ENCODE measurements around the gene NSUN2. TPM values are rescaled to one million over a fixed set of nuclear protein-coding genes. Genes with fewer than 3 reads are reported as not detected.

NSUN2 gene
- total RNA-seq, 2 experiments from 2014 or later = 48.3 to 50.8 TPM

DNA sequence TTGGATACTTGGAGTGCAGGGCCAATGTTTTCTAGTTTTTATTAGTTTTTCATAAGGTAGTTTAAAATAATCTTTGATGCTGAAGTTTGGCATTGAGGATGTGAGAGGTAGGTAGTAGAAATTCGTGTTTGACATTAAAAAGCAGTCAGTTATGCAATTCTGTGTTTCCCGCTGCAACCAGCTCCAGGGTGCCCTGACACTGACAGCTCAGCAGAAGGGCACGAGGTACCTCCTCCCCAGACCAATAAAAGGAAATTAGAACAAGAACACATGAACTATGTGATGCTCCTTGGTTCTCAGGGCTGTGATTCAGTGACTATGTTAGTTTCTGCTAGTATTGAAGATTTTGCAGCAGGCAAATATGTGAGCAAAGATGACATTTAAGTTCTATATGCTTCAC is 40.2 kb downstream of the NSUN2 start:
- H3K4me1 Mint-ChIP-seq (ENCODE audit: low read depth) = no peaks in the 10 kb centered on the region
- H3K9me3 Mint-ChIP-seq = no peaks in the 10 kb centered on the region
- Histone ChIP-seq H3K4me3 (ENCODE audit: low read length) (no peak overlapping the region), H3K4me1 (ENCODE audit: insufficient read depth, low read length) (no peaks in the 10 kb centered on the region), H3K36me3 (ENCODE audit: insufficient read depth, low read length) (peaks cover 13% of the 10 kb centered on the region), H3K27ac (ENCODE audit: low read depth in 1 of 2, low read length in 2 of 2) (no peak overlapping the region), H3K27me3 (ENCODE audit: control insufficient read depth in 1 of 2, insufficient read depth in 2 of 2, low read length in 2 of 2) (no peaks in the 10 kb centered on the region), H3K9me3 (ENCODE audit: control insufficient read depth in 1 of 2, insufficient read depth in 1 of 2, low read length in 2 of 2) (peaks cover 0 to 3% of the 10 kb centered on the region in 2 experiments)
- no peak overlapping the region for H3K4me3 Mint-ChIP-seq
- intact Hi-C loops (cut with DNase I, micrococcal nuclease) = no loop called here
- POLR2A ChIA-PET = no interaction called here
- no peak for DNase-seq
- CTCF ChIA-PET = no interaction called here
- H3K27ac Mint-ChIP-seq = no peak overlapping the region
- ATAC-seq (ENCODE audit: poor library complexity) = no peak
- H3K27me3 Mint-ChIP-seq = no peaks in the 10 kb centered on the region
- H3K36me3 Mint-ChIP-seq (ENCODE audit: low read depth) = peaks cover 19% of the 10 kb centered on the region
- TF ChIP-seq, protein P1, sequence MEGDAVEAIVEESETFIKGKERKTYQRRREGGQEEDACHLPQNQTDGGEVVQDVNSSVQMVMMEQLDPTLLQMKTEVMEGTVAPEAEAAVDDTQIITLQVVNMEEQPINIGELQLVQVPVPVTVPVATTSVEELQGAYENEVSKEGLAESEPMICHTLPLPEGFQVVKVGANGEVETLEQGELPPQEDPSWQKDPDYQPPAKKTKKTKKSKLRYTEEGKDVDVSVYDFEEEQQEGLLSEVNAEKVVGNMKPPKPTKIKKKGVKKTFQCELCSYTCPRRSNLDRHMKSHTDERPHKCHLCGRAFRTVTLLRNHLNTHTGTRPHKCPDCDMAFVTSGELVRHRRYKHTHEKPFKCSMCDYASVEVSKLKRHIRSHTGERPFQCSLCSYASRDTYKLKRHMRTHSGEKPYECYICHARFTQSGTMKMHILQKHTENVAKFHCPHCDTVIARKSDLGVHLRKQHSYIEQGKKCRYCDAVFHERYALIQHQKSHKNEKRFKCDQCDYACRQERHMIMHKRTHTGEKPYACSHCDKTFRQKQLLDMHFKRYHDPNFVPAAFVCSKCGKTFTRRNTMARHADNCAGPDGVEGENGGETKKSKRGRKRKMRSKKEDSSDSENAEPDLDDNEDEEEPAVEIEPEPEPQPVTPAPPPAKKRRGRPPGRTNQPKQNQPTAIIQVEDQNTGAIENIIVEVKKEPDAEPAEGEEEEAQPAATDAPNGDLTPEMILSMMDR (IDR thresholded peaks at IDR 0.05) = no peak

DNA sequence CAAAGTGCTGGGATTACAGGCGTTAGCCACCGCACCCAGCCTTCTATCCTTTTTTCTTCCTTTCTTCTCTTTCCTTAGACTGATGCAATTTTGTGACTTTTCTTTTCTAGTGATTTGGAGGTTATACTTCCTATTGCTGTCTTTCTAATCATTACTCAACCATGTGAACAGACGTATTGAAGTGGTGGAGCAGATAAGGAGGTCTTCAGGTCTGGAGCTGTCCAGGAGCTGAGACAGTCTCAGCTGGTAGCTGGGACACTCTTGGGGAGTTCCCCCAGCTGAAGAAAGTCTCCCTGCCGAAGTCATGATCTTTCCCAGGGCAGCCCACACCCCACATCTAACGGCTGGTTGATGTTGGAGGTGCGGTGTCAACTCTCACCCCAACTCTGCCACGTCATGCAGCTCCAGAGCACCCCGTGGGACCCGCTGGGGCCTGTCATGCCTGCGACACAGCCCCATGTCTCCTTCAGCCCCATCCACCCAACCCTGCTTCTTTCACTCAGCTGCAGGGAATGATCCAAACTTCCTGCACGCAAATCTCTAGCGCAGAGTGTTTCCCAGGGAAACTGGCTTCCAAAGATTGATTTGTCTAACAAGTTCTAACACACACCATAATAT is 41.1 kb downstream of the NSUN2 start:
- Mint-ChIP-seq H3K4me3 (no peak overlapping the region), H3K27ac (no peak overlapping the region), H3K9me3 (no peaks in the 10 kb centered on the region), H3K4me1 (ENCODE audit: low read depth) (no peaks in the 10 kb centered on the region), H3K27me3 (peaks cover 5% of the 10 kb centered on the region), H3K36me3 (ENCODE audit: low read depth) (peaks cover 11% of the 10 kb centered on the region)
- intact Hi-C loops (cut with DNase I, micrococcal nuclease) = no loop called here
- H3K4me1 ChIP-seq (ENCODE audit: insufficient read depth, low read length) = no peaks in the 10 kb centered on the region
- DNase-seq (no peak), ATAC-seq (ENCODE audit: poor library complexity) (no peak)
- CTCF ChIA-PET = no interaction called here
- H3K27ac ChIP-seq (ENCODE audit: low read depth in 1 of 2, low read length in 2 of 2) = no peak overlapping the region
- H3K9me3 ChIP-seq (ENCODE audit: control insufficient read depth in 1 of 2, insufficient read depth in 1 of 2, low read length in 2 of 2) = peaks cover 0 to 3% of the 10 kb centered on the region in 2 experiments
- TF ChIP-seq, protein P1 (IDR thresholded peaks at IDR 0.05) = no peak
- POLR2A ChIA-PET = no interaction called here
- no peaks in the 10 kb centered on the region for H3K27me3 ChIP-seq (ENCODE audit: control insufficient read depth in 1 of 2, insufficient read depth in 2 of 2, low read length in 2 of 2)
- no peak overlapping the region for H3K4me3 ChIP-seq (ENCODE audit: low read length)
- H3K36me3 ChIP-seq (ENCODE audit: insufficient read depth, low read length) = peaks cover 5% of the 10 kb centered on the region

DNA sequence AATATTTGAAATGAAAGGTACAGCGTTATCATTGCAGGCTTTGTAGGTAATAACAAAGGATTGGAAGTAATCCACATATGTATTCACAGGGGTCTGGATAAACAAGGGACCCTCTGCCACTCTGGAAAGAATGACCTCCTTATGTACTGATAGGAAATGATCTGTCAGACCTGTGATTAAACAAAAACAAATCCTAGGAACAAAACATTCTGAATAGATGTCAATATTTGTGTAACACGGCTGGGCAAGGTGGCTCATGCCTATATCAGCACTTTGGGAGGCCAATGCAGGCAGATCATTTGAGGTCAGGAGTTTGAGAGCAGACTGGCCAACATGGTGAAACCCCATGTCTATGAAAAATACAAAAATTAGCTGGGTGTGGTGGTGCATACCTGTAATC is 42.3 kb downstream of the NSUN2 start:
- no peak overlapping the region for H3K4me3 Mint-ChIP-seq
- H3K27me3 Mint-ChIP-seq = peaks cover 13% of the 10 kb centered on the region
- Histone ChIP-seq H3K27me3 (ENCODE audit: control insufficient read depth in 1 of 2, insufficient read depth in 2 of 2, low read length in 2 of 2) (peaks cover 0 to 7% of the 10 kb centered on the region in 2 experiments), H3K36me3 (ENCODE audit: insufficient read depth, low read length) (no peaks in the 10 kb centered on the region), H3K4me1 (ENCODE audit: insufficient read depth, low read length) (no peaks in the 10 kb centered on the region), H3K9me3 (ENCODE audit: control insufficient read depth in 1 of 2, insufficient read depth in 1 of 2, low read length in 2 of 2) (peaks cover 0 to 3% of the 10 kb centered on the region in 2 experiments), H3K27ac (ENCODE audit: low read depth in 1 of 2, low read length in 2 of 2) (no peak overlapping the region), H3K4me3 (ENCODE audit: low read length) (no peak overlapping the region)
- no peaks in the 10 kb centered on the region for H3K9me3 Mint-ChIP-seq
- CTCF ChIA-PET = no interaction called here
- no peaks in the 10 kb centered on the region for H3K4me1 Mint-ChIP-seq (ENCODE audit: low read depth)
- intact Hi-C loops (cut with DNase I, micrococcal nuclease) = no loop called here
- POLR2A ChIA-PET = no interaction called here
- H3K36me3 Mint-ChIP-seq (ENCODE audit: low read depth) = peaks cover under 1% of the 10 kb centered on the region
- TF ChIP-seq, protein P1 (IDR thresholded peaks at IDR 0.05) = no peak
- DNase-seq (no peak), ATAC-seq (ENCODE audit: poor library complexity) (no peak)
- no peak overlapping the region for H3K27ac Mint-ChIP-seq

All from CD4-positive, alpha-beta T cell (primary cell).